H9 (cell line): ENCODE data around the gene CLRN1. TPM values are rescaled to one million over a fixed set of nuclear protein-coding genes. Genes with fewer than 3 reads are reported as not detected.

Experiments used
- DNase-seq: peaks from one replicate; pipeline ENCODE4 v3.0.0-alpha.2; 2017
- H2AFZ ChIP-seq: one replicate; pipeline ENCODE4 v1.6.1; 2013; ENCODE audit warnings: mild to moderate bottlenecking, low read length, control low read depth, moderate library complexity
- H2AK5ac ChIP-seq: 2 replicates; pipeline ENCODE4 v1.6.1; 2013; ENCODE audit warnings: low read length, control low read depth, mixed read lengths; ENCODE audit not compliant: insufficient read length
- H2BK120ac ChIP-seq: one replicate; pipeline ENCODE4 v1.6.1; 2013; ENCODE audit warnings: low read depth, mild to moderate bottlenecking, low read length, control low read depth, inconsistent platforms; ENCODE audit not compliant: poor library complexity, severe bottlenecking
- H2BK12ac ChIP-seq: 2 replicates; pipeline ENCODE4 v1.6.1; 2013; ENCODE audit warnings: low read length, control low read depth, mixed read lengths, low read depth; ENCODE audit not compliant: insufficient read length
- H2BK15ac ChIP-seq: 2 replicates; pipeline ENCODE4 v1.6.1; 2013; ENCODE audit warnings: low read depth, low read length, control low read depth
- H2BK20ac ChIP-seq: one replicate; pipeline ENCODE4 v1.6.1; 2013; ENCODE audit warnings: low read depth, mild to moderate bottlenecking, low read length, control low read depth, inconsistent platforms; ENCODE audit not compliant: poor library complexity, severe bottlenecking
- H2BK5ac ChIP-seq: 2 replicates; pipeline ENCODE4 v1.6.1; 2013; ENCODE audit warnings: low read length, control low read depth, mixed read lengths; ENCODE audit not compliant: insufficient read length
- H3K14ac ChIP-seq: 2 replicates; pipeline ENCODE4 v1.6.1; 2013; ENCODE audit warnings: low read length, control low read depth; ENCODE audit not compliant: insufficient read depth
- H3K18ac ChIP-seq: 2 replicates; pipeline ENCODE4 v1.6.1; 2013; ENCODE audit warnings: low read depth, mild to moderate bottlenecking, mixed read lengths, low read length, control low read depth; ENCODE audit not compliant: insufficient read length
- H3K23ac ChIP-seq: 2 replicates; pipeline ENCODE4 v1.6.1; 2013; ENCODE audit warnings: low read length, control low read depth, mixed read lengths, low read depth; ENCODE audit not compliant: insufficient read length
- H3K23me2 ChIP-seq: 2 replicates; pipeline ENCODE4 v1.6.1; 2013; ENCODE audit warnings: low read depth, mild to moderate bottlenecking, mixed read lengths, low read length, control low read depth; ENCODE audit not compliant: insufficient read length, poor library complexity, severe bottlenecking
- H3K27ac ChIP-seq: 2 replicates; pipeline ENCODE4 v1.5.1; 2013; ENCODE audit warnings: low read length, control low read depth, mixed read lengths, low read depth; ENCODE audit not compliant: insufficient read length
- H3K27me3 ChIP-seq: 2 replicates; pipeline ENCODE4 v1.6.1; 2013; ENCODE audit warnings: low read length, control low read depth, inconsistent platforms; ENCODE audit not compliant: insufficient read depth
- H3K4ac ChIP-seq: 2 replicates; pipeline ENCODE4 v1.6.1; 2013; ENCODE audit warnings: low read depth, mild to moderate bottlenecking, control low read depth, inconsistent platforms, low read length, moderate library complexity
- H3K4me1 ChIP-seq: 2 replicates; pipeline ENCODE4 v1.6.1; 2013; ENCODE audit warnings: low read length, control low read depth, inconsistent platforms; ENCODE audit not compliant: insufficient read depth
- H3K4me2 ChIP-seq: 2 replicates; pipeline ENCODE4 v1.6.1; 2013; ENCODE audit warnings: low read length, control low read depth, mixed read lengths; ENCODE audit not compliant: insufficient read length, insufficient read depth
- H3K56ac ChIP-seq: 2 replicates; pipeline ENCODE4 v1.6.1; 2013; ENCODE audit warnings: low read depth, mild to moderate bottlenecking, mixed read lengths, low read length, control low read depth; ENCODE audit not compliant: insufficient read length
- H3K79me1 ChIP-seq: 2 replicates; pipeline ENCODE4 v1.6.1; 2013; ENCODE audit warnings: low read depth, mild to moderate bottlenecking, moderate library complexity, low read length, control low read depth, inconsistent platforms; ENCODE audit not compliant: insufficient read depth, poor library complexity, severe bottlenecking
- H3K79me2 ChIP-seq: 2 replicates; pipeline ENCODE4 v1.6.1; 2013; ENCODE audit warnings: low read length, control low read depth, inconsistent platforms; ENCODE audit not compliant: insufficient read depth
- H3K9ac ChIP-seq: 2 replicates; pipeline ENCODE4 v1.6.1; 2013; ENCODE audit warnings: low read length, control low read depth, mixed read lengths; ENCODE audit not compliant: insufficient read length; ENCODE audit errors: extremely low read depth
- H3K9me3 ChIP-seq: one replicate; pipeline ENCODE4 v1.6.1; 2013; ENCODE audit warnings: low read depth, low read length, inconsistent platforms; ENCODE audit not compliant: control insufficient read depth
- H3T11ph ChIP-seq: one replicate; pipeline ENCODE4 v1.6.1; 2013; ENCODE audit warnings: mild to moderate bottlenecking, low read length, control low read depth, inconsistent platforms
- H4K20me1 ChIP-seq: one replicate; pipeline ENCODE4 v1.6.1; 2013; ENCODE audit not compliant: control insufficient read depth, insufficient read length, insufficient read depth
- H4K5ac ChIP-seq: 2 replicates; pipeline ENCODE4 v1.6.1; 2013; ENCODE audit warnings: low read depth, mild to moderate bottlenecking, mixed read lengths, low read length, control low read depth; ENCODE audit not compliant: insufficient read length
- H4K8ac ChIP-seq: replicated peaks from 2 replicates; pipeline ENCODE4 v1.6.1; 2013; ENCODE audit warnings: low read length, control low read depth, mixed read lengths, low read depth; ENCODE audit not compliant: insufficient read length
- H4K91ac ChIP-seq: 2 replicates; pipeline ENCODE4 v1.6.1; 2013; ENCODE audit warnings: low read depth, mild to moderate bottlenecking, moderate library complexity, mixed read lengths, low read length, control low read depth; ENCODE audit not compliant: insufficient read length
- H3K27ac Mint-ChIP-seq, 3 experiments: 2 replicates in 2 of 3; 3 replicates in 1 of 3; pipeline ENCODE4 v1.8.0; 2020 to 2021; ENCODE audit warnings: mixed read lengths in 3 of 3, mild to moderate bottlenecking in 1 of 3, moderate library complexity in 1 of 3
- H3K27me3 Mint-ChIP-seq: 2 replicates; pipeline ENCODE4 v1.8.0; 2021; ENCODE audit warnings: low read depth, mild to moderate bottlenecking, moderate library complexity, mixed read lengths
- H3K36me3 Mint-ChIP-seq, 3 experiments: 2 replicates in 2 of 3; 3 replicates in 1 of 3; pipeline ENCODE4 v1.8.0; 2020 to 2021; ENCODE audit warnings: low read depth in 3 of 3, mixed read lengths in 3 of 3; ENCODE audit not compliant: insufficient read depth in 1 of 3
- H3K4me1 Mint-ChIP-seq, 2 experiments: 2 replicates each; pipeline ENCODE4 v1.8.0; 2020; ENCODE audit warnings: mixed read lengths in 2 of 2
- H3K4me3 Mint-ChIP-seq, 2 experiments: 2 replicates in 1 of 2; 3 replicates in 1 of 2; pipeline ENCODE4 v1.8.0; 2020 to 2021; ENCODE audit warnings: mild to moderate bottlenecking in 2 of 2, mixed read lengths in 2 of 2, moderate library complexity in 1 of 2
- H3K9me3 Mint-ChIP-seq, 2 experiments: 2 replicates in 1 of 2; 3 replicates in 1 of 2; pipeline ENCODE4 v1.8.0; 2020; ENCODE audit warnings: mild to moderate bottlenecking in 2 of 2, mixed read lengths in 2 of 2, moderate library complexity in 1 of 2
- WGBS: extraction: QIAGEN DNeasy Blood & Tissue Kit; methylation state at CpG from one replicate; pipeline ENCODE4 v1.1.7; 2013; ENCODE audit warnings: missing lambda C conversion rate, low lambda C conversion rate, mixed read lengths; ENCODE audit not compliant: insufficient read length; ENCODE audit errors: extremely low coverage; 5-methylcytosine and 5-hydroxymethylcytosine counted together
- total RNA-seq: library from RNA; stranded (reverse); gene quantifications from 2 replicates; pipeline ENCODE4 v1.2.1, GENCODE V29; 2021
- TF ChIP-seq, protein P1 (sequence below): fragments of 200-600 bp; sonication (generic); conservative IDR thresholded peaks from 3 replicates; pipeline ENCODE4 v1.8.0; 2021; ENCODE audit warnings: antibody characterized with exemption, mild to moderate bottlenecking

The CLRN1 gene
- total RNA-seq, 1 experiment from 2014 or later, result not detected

GRCh38 chr3:151015767-151016477 lies 43.4 kb upstream of the CLRN1 start:
- Histone ChIP-seq H3K23ac (no peak overlapping the region), H4K20me1 (no peaks in the 10 kb centered on the region), H2AFZ (no peak overlapping the region), H3K27ac (no peak overlapping the region), H2BK20ac (no peak overlapping the region), H4K91ac (no peak overlapping the region), H3K9ac (no peak overlapping the region), H3K4me1 (no peaks in the 10 kb centered on the region), H3K56ac (no peak overlapping the region), H3K23me2 (no peaks in the 10 kb centered on the region), H3K27me3 (no peaks in the 10 kb centered on the region), H3K9me3 (no peaks in the 10 kb centered on the region), H4K8ac (no peak overlapping the region), H3K18ac (no peak overlapping the region), H4K5ac (no peak overlapping the region), H3K4ac (no peak overlapping the region), H2BK12ac (no peak overlapping the region), H2BK5ac (no peak overlapping the region), H3K14ac (no peak overlapping the region), H3K79me1 (no peaks in the 10 kb centered on the region), H3K4me2 (no peak overlapping the region), H2BK15ac (no peak overlapping the region), H2AK5ac (no peak overlapping the region), H3T11ph (no peak overlapping the region), H2BK120ac (no peak overlapping the region), H3K79me2 (no peaks in the 10 kb centered on the region)
- H3K4me1 Mint-ChIP-seq, result peaks cover 8 to 10% of the 10 kb centered on the region in 2 experiments
- no CpG with 5 or more reads among the region's 3 CpGs for WGBS
- no peaks in the 10 kb centered on the region for H3K36me3 Mint-ChIP-seq
- H3K9me3 Mint-ChIP-seq, result no peaks in the 10 kb centered on the region
- H3K27me3 Mint-ChIP-seq, result no peaks in the 10 kb centered on the region
- H3K27ac Mint-ChIP-seq, result no peak overlapping the region
- H3K4me3 Mint-ChIP-seq, result no peak overlapping the region
- TF ChIP-seq, protein P1, sequence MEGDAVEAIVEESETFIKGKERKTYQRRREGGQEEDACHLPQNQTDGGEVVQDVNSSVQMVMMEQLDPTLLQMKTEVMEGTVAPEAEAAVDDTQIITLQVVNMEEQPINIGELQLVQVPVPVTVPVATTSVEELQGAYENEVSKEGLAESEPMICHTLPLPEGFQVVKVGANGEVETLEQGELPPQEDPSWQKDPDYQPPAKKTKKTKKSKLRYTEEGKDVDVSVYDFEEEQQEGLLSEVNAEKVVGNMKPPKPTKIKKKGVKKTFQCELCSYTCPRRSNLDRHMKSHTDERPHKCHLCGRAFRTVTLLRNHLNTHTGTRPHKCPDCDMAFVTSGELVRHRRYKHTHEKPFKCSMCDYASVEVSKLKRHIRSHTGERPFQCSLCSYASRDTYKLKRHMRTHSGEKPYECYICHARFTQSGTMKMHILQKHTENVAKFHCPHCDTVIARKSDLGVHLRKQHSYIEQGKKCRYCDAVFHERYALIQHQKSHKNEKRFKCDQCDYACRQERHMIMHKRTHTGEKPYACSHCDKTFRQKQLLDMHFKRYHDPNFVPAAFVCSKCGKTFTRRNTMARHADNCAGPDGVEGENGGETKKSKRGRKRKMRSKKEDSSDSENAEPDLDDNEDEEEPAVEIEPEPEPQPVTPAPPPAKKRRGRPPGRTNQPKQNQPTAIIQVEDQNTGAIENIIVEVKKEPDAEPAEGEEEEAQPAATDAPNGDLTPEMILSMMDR, result no peak
- DNase-seq, result no peak
